ENCODE measurements around the gene CNEP1R1. TPM values are rescaled to one million over a fixed set of nuclear protein-coding genes. Genes with fewer than 3 reads are reported as not detected.

The CNEP1R1 gene
- total and polyA plus RNA-seq, 9 of the 15 experiments (the other 6 are each of a cell fraction or from before 2014, with no cell fraction given) = 7.6 to 20.1 (median 10.6) TPM

DNA sequence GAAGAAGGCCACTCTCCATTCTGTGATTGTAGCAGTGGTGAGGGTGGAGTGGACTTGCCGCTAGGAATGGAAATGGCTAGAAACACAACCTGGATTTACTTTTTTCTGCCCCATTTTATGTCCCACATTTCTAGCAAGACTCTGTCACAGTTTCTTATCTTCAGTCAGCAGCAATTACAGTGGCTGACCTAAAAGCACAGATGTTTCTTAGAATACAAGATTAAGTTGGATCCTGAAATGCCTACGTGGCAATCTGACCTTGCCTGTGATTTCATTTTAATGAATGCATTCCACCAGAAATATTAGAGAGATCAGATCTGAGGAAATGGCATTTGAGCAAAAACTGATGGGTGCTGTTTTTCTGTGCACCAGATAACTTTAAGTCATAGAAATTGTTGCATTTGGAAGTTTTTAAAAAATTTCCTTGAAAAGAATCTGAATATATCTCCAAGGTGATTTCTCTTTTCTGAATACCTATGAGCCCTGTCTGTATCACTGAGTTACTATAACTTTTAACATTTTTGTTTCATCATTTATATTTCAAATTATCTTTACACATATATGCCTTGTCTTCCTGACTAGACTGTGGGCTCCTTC lies 46.1 kb downstream of the CNEP1R1 start (continued):
- TF ChIP-seq NFATC3 (IDR thresholded peaks at IDR 0.05) = no peak
- no peak for TF ChIP-seq CEBPG (CRISPR knock-in tag; IDR thresholded peaks at IDR 0.05)
- TF ChIP-seq CEBPG (tag; conservative IDR thresholded peaks at IDR 0.05 in 1 of 2, IDR thresholded peaks at IDR 0.05 in 1 of 2) = no peak
- TF ChIP-seq ZNF57 (CRISPR knock-in tag; IDR thresholded peaks at IDR 0.05) = no peak
- TF ChIP-seq PML (IDR thresholded peaks at IDR 0.05; ENCODE audit: low read length) = peak; percentile 94
- no peak for TF ChIP-seq NEUROD1 (IDR thresholded peaks at IDR 0.05; ENCODE audit: borderline replicate concordance, low read depth, low read length, partially characterized antibody)
- no peak for TF ChIP-seq DDX20 (tag; IDR thresholded peaks at IDR 0.05; ENCODE audit: low read depth)
- no peak for TF ChIP-seq MYNN (IDR thresholded peaks at IDR 0.05)
- no peak for TF ChIP-seq MYNN (CRISPR knock-in tag; IDR thresholded peaks at IDR 0.05)
- no peak for TF ChIP-seq ZNF347 (CRISPR knock-in tag; IDR thresholded peaks at IDR 0.05; ENCODE audit: low read depth)
- peak; percentile 70 to 97; a peak in 3 of 4 replicates for TF ChIP-seq HDAC1 (IDR thresholded peaks at IDR 0.05)
- TF ChIP-seq ADNP (tag; IDR thresholded peaks at IDR 0.05) = 0 out of 2 replicates have a peak, but pooled peaks have one; percentile 26
- TF ChIP-seq ZC3H11A (IDR thresholded peaks at IDR 0.05; ENCODE audit: low read depth, low read length) = no peak
- TF ChIP-seq MIER1 (IDR thresholded peaks at IDR 0.05; ENCODE audit: low read depth) = no peak
- peak; percentile 77 for TF ChIP-seq MAFG (tag; conservative IDR thresholded peaks at IDR 0.05)
- TF ChIP-seq MYC (IDR thresholded peaks at IDR 0.05; ENCODE audit: low read depth, low read length) = no peak
- TF ChIP-seq MYC (CRISPR knock-in tag; IDR thresholded peaks at IDR 0.05; ENCODE audit: borderline replicate concordance, low read depth) = no peak
- peak; percentile 19 for TF ChIP-seq DACH1 (IDR thresholded peaks at IDR 0.05; ENCODE audit: partially characterized antibody)
- peak; percentile 53; the same call in 1 of the 2 replicates for TF ChIP-seq BHLHE40 (IDR thresholded peaks at IDR 0.05; ENCODE audit: low read length)
- peak; percentile 13; the same call in 1 of the 2 replicates for TF ChIP-seq ATF7 (IDR thresholded peaks at IDR 0.05)
- no peak for TF ChIP-seq THRAP3 (IDR thresholded peaks at IDR 0.05; ENCODE audit: borderline replicate concordance)
- no peak for TF ChIP-seq MTA3 (IDR thresholded peaks at IDR 0.05; ENCODE audit: borderline replicate concordance)
- no peak for TF ChIP-seq ZNF146 (CRISPR knock-in tag; IDR thresholded peaks at IDR 0.05; ENCODE audit: unreplicated experiment)
- no peak for TF ChIP-seq CREBBP (IDR thresholded peaks at IDR 0.05; ENCODE audit: low read depth, low read length)
- peak; percentile 98 for TF ChIP-seq TEAD4 (IDR thresholded peaks at IDR 0.05; ENCODE audit: low read length)
- TF ChIP-seq TEAD4 (CRISPR knock-in tag; IDR thresholded peaks at IDR 0.05; ENCODE audit: borderline replicate concordance) = no peak
- peak; percentile 91 for TF ChIP-seq NCOR1 (IDR thresholded peaks at IDR 0.05)
- no peak for TF ChIP-seq ELF1 (tag; IDR thresholded peaks at IDR 0.05)
- TF ChIP-seq SIX5 (IDR thresholded peaks at IDR 0.05; ENCODE audit: borderline replicate concordance in 1 of 2, insufficient read depth in 1 of 2, low read depth in 1 of 2, low read length in 2 of 2) = no peak
- TF ChIP-seq, protein P1, sequence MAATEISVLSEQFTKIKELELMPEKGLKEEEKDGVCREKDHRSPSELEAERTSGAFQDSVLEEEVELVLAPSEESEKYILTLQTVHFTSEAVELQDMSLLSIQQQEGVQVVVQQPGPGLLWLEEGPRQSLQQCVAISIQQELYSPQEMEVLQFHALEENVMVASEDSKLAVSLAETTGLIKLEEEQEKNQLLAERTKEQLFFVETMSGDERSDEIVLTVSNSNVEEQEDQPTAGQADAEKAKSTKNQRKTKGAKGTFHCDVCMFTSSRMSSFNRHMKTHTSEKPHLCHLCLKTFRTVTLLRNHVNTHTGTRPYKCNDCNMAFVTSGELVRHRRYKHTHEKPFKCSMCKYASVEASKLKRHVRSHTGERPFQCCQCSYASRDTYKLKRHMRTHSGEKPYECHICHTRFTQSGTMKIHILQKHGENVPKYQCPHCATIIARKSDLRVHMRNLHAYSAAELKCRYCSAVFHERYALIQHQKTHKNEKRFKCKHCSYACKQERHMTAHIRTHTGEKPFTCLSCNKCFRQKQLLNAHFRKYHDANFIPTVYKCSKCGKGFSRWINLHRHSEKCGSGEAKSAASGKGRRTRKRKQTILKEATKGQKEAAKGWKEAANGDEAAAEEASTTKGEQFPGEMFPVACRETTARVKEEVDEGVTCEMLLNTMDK (IDR thresholded peaks at IDR 0.05; ENCODE audit: borderline replicate concordance, insufficient read depth, low read depth, low read length, poor library complexity, severe bottlenecking) = no peak
